B cell (primary cell): ENCODE measurements around the gene PHACTR1. TPM values are rescaled to one million over a fixed set of nuclear protein-coding genes. Genes with fewer than 3 reads are reported as not detected.

Experiments used
- ATAC-seq: fragments of 200-7000 bp; cut with Tn5 transposase; one replicate; pipeline ENCODE4 v1.10.0; 2021; ENCODE audit warnings: low read depth, mild to moderate bottlenecking, moderate number of reproducible peaks, moderate library complexity
- CTCF ChIA-PET: fragments of 350-600 bp; sonication (Branson Sonifier 250); formaldehyde crosslinking; loops from one replicate; lab custom pipeline; 2021; ENCODE audit warnings: antibody characterized with exemption, inconsistent platforms; lab: Charles Lee
- POLR2A ChIA-PET: fragments of 350-600 bp; sonication (Branson Sonifier 250); formaldehyde crosslinking; loops from one replicate; lab custom pipeline; 2021; ENCODE audit warnings: antibody characterized with exemption; lab: Charles Lee
- DNase-seq: peaks from one replicate; pipeline ENCODE4 v3.0.0; 2013
- H2AFZ ChIP-seq: 2 replicates; pipeline ENCODE4 v1.6.1; 2012; ENCODE audit warnings: mild to moderate bottlenecking, low read depth, low read length; ENCODE audit not compliant: insufficient read depth, poor library complexity, severe bottlenecking
- H3K27ac ChIP-seq, 2 donors: 1 replicate in 1 of 2; 2 replicates in 1 of 2; pipeline ENCODE4 v1.5.1; 2012 to 2013; ENCODE audit warnings: low read length in 2 of 2, mild to moderate bottlenecking in 2 of 2, moderate library complexity in 1 of 2
- H3K27me3 ChIP-seq, 4 experiments: fragments of 200-600 bp in 1 of 4; sonication (generic) in 1 of 4; replicated peaks in 1 of 4; 1 replicate in 2 of 4; 2 replicates in 2 of 4; pipeline versions ENCODE4 v1.6.1 to v1.7.0; 2013 to 2016; ENCODE audit warnings: low read length in 3 of 4, mild to moderate bottlenecking in 2 of 4, mixed read lengths in 1 of 4, moderate library complexity in 1 of 4; ENCODE audit not compliant: insufficient read depth in 4 of 4, control insufficient read depth in 3 of 4; ENCODE audit errors: control extremely low read depth in 1 of 4
- H3K36me3 ChIP-seq, 2 experiments: replicated peaks in 1 of 2; 1 replicate in 1 of 2; 2 replicates in 1 of 2; pipeline versions ENCODE4 v1.6.1 to v1.7.1; 2013; ENCODE audit warnings: low read length in 1 of 2; ENCODE audit not compliant: insufficient read depth in 2 of 2, control insufficient read depth in 1 of 2; ENCODE audit errors: control extremely low read depth in 1 of 2, extremely low read depth in 1 of 2
- H3K4me1 ChIP-seq, 2 donors: fragments of 200-600 bp in 1 of 2; sonication (generic) in 1 of 2; 1 replicate in 1 of 2; 2 replicates in 1 of 2; pipeline versions ENCODE4 v1.5.1 to v1.6.1; 2013 to 2017; ENCODE audit warnings: low read length in 2 of 2; ENCODE audit not compliant: control insufficient read depth in 2 of 2, insufficient read depth in 2 of 2
- H3K4me2 ChIP-seq: replicated peaks from 2 replicates; pipeline ENCODE3; 2012; ENCODE audit warnings: mild to moderate bottlenecking, low read depth, low read length; ENCODE audit not compliant: poor library complexity, severe bottlenecking
- H3K4me3 ChIP-seq, 5 experiments: fragments of 200-600 bp in 1 of 5; sonication (generic) in 1 of 5; 1 replicate in 3 of 5; 2 replicates in 2 of 5; pipeline versions ENCODE4 v1.5.1 to v1.7.0; 2011 to 2016; ENCODE audit warnings: low read length in 4 of 5, mild to moderate bottlenecking in 4 of 5, low read depth in 2 of 5, control low read depth in 1 of 5, moderate library complexity in 1 of 5; ENCODE audit not compliant: insufficient read depth in 1 of 5; ENCODE audit errors: control extremely low read depth in 1 of 5, extremely low read depth in 1 of 5
- H3K79me2 ChIP-seq: fragments of 200-600 bp; sonication (generic); one replicate; pipeline ENCODE4 v1.6.0; 2016; ENCODE audit warnings: low read length; ENCODE audit not compliant: control insufficient read depth, insufficient read depth
- H3K9ac ChIP-seq: fragments of 200-600 bp; sonication (generic); 2 replicates; pipeline ENCODE4 v1.6.1; 2017; ENCODE audit warnings: mild to moderate bottlenecking, low read length, moderate library complexity
- H3K9me3 ChIP-seq, 3 donors: one replicate each; pipeline versions ENCODE4 v1.6.1 to v1.7.1; 2013; ENCODE audit warnings: low read length in 2 of 3; ENCODE audit not compliant: control insufficient read depth in 2 of 3, insufficient read depth in 1 of 3; ENCODE audit errors: control extremely low read depth in 1 of 3
- H4K20me1 ChIP-seq: 2 replicates; pipeline ENCODE4 v1.6.0; 2012; ENCODE audit warnings: mild to moderate bottlenecking, low read length; ENCODE audit not compliant: insufficient read depth, control insufficient read depth, poor library complexity, severe bottlenecking
- H3K27ac Mint-ChIP-seq: one replicate; pipeline ENCODE4 v1.8.0; 2021; ENCODE audit warnings: mixed read lengths
- H3K27me3 Mint-ChIP-seq: one replicate; pipeline ENCODE4 v1.8.0; 2021; ENCODE audit warnings: mixed read lengths
- H3K4me1 Mint-ChIP-seq: one replicate; pipeline ENCODE4 v1.8.0; 2021; ENCODE audit warnings: mixed read lengths
- H3K4me3 Mint-ChIP-seq: one replicate; pipeline ENCODE4 v1.8.0; 2021; ENCODE audit warnings: mixed read lengths
- H3K9me3 Mint-ChIP-seq: one replicate; pipeline ENCODE4 v1.8.0; 2022; ENCODE audit warnings: mixed read lengths; ENCODE audit not compliant: insufficient read depth
- EZH2 ChIP-seq: IDR thresholded peaks from 2 replicates; pipeline ENCODE4 v1.6.1; 2012; ENCODE audit warnings: borderline replicate concordance, low read depth, mild to moderate bottlenecking, moderate library complexity, low read length; ENCODE audit not compliant: insufficient read depth, poor library complexity, severe bottlenecking
- WGBS: methylation state at CpG from one replicate; pipeline ENCODE4 v1.1.5; 2013; ENCODE audit warnings: missing lambda C conversion rate; ENCODE audit not compliant: insufficient coverage; 5-methylcytosine and 5-hydroxymethylcytosine counted together
- intact Hi-C: fragments of 100-400 bp; cut with micrococcal nuclease; formaldehyde crosslinking; loops from one replicate; pipeline ENCODE4 v1.10.0; 2022
- polyA plus RNA-seq: library from polyadenylated mRNA; depleted of rRNA; stranded (reverse); fragments of >200 nt; gene quantifications from 2 replicates; pipeline ENCODE4 v1.2.3, GENCODE V29; 2012
- total RNA-seq, 2 donors: library from RNA; stranded (reverse); fragments of 120-200 nt in 1 of 2; gene quantifications; 1 replicate in 1 of 2; 2 replicates in 1 of 2; pipeline versions ENCODE4 v1.2.3 to v1.2.4, GENCODE V29; 2013 to 2022
- TF ChIP-seq, protein P1 (sequence below): fragments of 200-600 bp; IDR thresholded peaks from one replicate; pipeline ENCODE4 v1.8.0; 2022; ENCODE audit warnings: antibody characterized with exemption, mild to moderate bottlenecking

Gene PHACTR1
- total and polyA plus RNA-seq, 2 donors (not counting 1 experiment from before 2014, with no cell fraction given): 30.2 to 129 TPM

- Mint-ChIP-seq H3K9me3 (no peaks in the 10 kb centered on the region), H3K27ac (no peak overlapping the region), H3K27me3 (peaks cover 3% of the 10 kb centered on the region), H3K4me3 (no peak overlapping the region), H3K4me1 (peaks cover 4% of the 10 kb centered on the region)
- no peak overlapping the region for H3K4me3 ChIP-seq
- H3K27me3 ChIP-seq: no peaks in the 10 kb centered on the region
- no peak for ATAC-seq
- ChIA-PET POLR2A (no interaction called here), CTCF (no interaction called here)
- H2AFZ ChIP-seq: no peak overlapping the region
- H3K4me1 ChIP-seq: peaks cover 0 to 4% of the 10 kb centered on the region in 2 donors
- no peaks in the 10 kb centered on the region for H3K79me2 ChIP-seq
- H3K27ac ChIP-seq: no peak overlapping the region
- TF ChIP-seq, protein P1, sequence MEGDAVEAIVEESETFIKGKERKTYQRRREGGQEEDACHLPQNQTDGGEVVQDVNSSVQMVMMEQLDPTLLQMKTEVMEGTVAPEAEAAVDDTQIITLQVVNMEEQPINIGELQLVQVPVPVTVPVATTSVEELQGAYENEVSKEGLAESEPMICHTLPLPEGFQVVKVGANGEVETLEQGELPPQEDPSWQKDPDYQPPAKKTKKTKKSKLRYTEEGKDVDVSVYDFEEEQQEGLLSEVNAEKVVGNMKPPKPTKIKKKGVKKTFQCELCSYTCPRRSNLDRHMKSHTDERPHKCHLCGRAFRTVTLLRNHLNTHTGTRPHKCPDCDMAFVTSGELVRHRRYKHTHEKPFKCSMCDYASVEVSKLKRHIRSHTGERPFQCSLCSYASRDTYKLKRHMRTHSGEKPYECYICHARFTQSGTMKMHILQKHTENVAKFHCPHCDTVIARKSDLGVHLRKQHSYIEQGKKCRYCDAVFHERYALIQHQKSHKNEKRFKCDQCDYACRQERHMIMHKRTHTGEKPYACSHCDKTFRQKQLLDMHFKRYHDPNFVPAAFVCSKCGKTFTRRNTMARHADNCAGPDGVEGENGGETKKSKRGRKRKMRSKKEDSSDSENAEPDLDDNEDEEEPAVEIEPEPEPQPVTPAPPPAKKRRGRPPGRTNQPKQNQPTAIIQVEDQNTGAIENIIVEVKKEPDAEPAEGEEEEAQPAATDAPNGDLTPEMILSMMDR: no peak
- TF ChIP-seq EZH2: no peak
- no peaks in the 10 kb centered on the region for H4K20me1 ChIP-seq
- no CpG with 5 or more reads among the region's 3 CpGs for WGBS
- DNase-seq: no peak
- no peaks in the 10 kb centered on the region for H3K9me3 ChIP-seq
- no peak overlapping the region for H3K9ac ChIP-seq
- no peaks in the 10 kb centered on the region for H3K36me3 ChIP-seq
- H3K4me2 ChIP-seq: no peak overlapping the region
- intact Hi-C loops: no loop called here
These were observed 426.0 kb downstream of the PHACTR1 start for GRCh38 chr6:13142611-13143010.

- no peak for ATAC-seq
- H3K27me3 ChIP-seq: no peaks in the 10 kb centered on the region
- intact Hi-C loops: no loop called here
- no peak overlapping the region for H3K27ac Mint-ChIP-seq
- H3K4me1 Mint-ChIP-seq: peaks cover under 1% of the 10 kb centered on the region
- no peak for TF ChIP-seq EZH2
- TF ChIP-seq, protein P1: no peak
- POLR2A ChIA-PET: interaction anchor here (0.6 kb wide), 1 partner anchor 1474 kb away, joined by 5 read pairs; no protein-coding TSS in a partner anchor
- no peak overlapping the region for H3K9ac ChIP-seq
- no peak overlapping the region for H2AFZ ChIP-seq
- no peak overlapping the region for H3K4me3 ChIP-seq
- CTCF ChIA-PET: no interaction called here
- H3K9me3 ChIP-seq: peaks cover 0 to 4% (median 0%) of the 10 kb centered on the region in 3 donors
- peaks cover 3% of the 10 kb centered on the region for H3K27me3 Mint-ChIP-seq
- H3K4me3 Mint-ChIP-seq: no peak overlapping the region
- no peak overlapping the region for H3K27ac ChIP-seq
- H3K4me2 ChIP-seq: no peak overlapping the region
- no peaks in the 10 kb centered on the region for H3K79me2 ChIP-seq
- peaks cover 0 to under 1% of the 10 kb centered on the region in 2 donors for H3K4me1 ChIP-seq
- no CpG with 5 or more reads among the region's 3 CpGs for WGBS
- no peaks in the 10 kb centered on the region for H3K36me3 ChIP-seq
- no peaks in the 10 kb centered on the region for H4K20me1 ChIP-seq
- H3K9me3 Mint-ChIP-seq: no peaks in the 10 kb centered on the region
- DNase-seq: no peak
These were observed 429.9 kb downstream of the PHACTR1 start for GRCh38 chr6:13146442-13146841.
